ENCODE results near the gene GAL3ST3.

DNA sequence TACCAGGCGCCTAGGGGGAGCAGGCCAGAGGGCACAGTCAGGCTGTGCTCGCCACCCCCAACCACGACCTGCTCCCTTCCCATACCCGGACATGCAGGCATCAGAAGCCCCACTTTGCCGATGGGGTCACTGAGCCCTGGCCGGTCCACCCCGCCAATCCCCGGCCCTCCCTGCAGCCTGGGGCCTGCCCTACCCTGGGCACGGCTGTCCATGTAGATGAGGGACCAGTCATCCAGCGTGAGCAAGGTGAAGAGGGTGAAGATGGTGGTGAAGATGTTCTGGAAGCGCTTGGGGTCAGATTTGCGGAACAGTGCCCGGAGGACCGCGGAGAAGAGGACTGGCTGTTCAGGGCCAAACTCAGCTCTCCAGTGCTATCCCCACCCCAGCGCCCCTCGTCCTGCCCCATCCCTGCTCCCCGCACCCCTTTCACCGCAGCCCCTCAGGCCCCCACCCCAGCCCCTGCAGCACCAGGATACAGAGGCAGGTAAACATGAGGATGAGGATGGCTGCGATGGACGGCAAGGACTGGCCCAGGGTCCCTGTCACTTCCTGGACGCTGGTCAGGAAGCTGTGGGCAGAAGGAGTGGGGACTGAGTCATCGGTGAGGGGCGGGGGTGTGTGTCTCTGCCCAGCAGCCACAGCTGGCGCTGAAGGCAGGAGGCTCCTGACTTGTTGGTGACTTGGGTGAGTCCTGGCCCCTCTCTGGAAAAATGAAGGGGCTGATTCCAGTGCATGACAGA is 28.2 kb downstream of the GAL3ST3 start:
- no peak for TF ChIP-seq ZNF70 (CRISPR knock-in tag; IDR thresholded peaks at IDR 0.05)
- TF ChIP-seq BACH2 (CRISPR knock-in tag; IDR thresholded peaks at IDR 0.05; ENCODE audit: borderline replicate concordance): no peak
- TF ChIP-seq ZC3H10 (CRISPR knock-in tag; IDR thresholded peaks at IDR 0.05): no peak

All from SK-N-SH treated with all-trans-retinoic acid at 6 μM for 48 hours (cell line).